IMR-90 (cell line): Measurements from ENCODE around the gene ARHGAP12. TPM values are rescaled to one million over a fixed set of nuclear protein-coding genes. Genes with fewer than 3 reads are reported as not detected.

Source experiments
- ATAC-seq: fragments of 200-7000 bp; cut with Tn5 transposase; 2 replicates; pipeline ENCODE4 v1.9.1; 2020; ENCODE audit warnings: low read depth, mild to moderate bottlenecking, moderate library complexity
- BruUV-seq: library from RNA; stranded (reverse); fragments of 400-500 nt; replicated peaks from 2 replicates; lab custom pipeline; 2021; lab: Mats Ljungman, UMichigan
- CTCF ChIA-PET: fragments of 300-600 bp; formaldehyde crosslinking; extraction: SDS; loops from one replicate; lab custom pipeline; 2021; ENCODE audit warnings: antibody characterized with exemption; lab: Yijun Ruan, JAX
- POLR2A ChIA-PET: fragments of 300-600 bp; sonication (Branson Sonifier 250); formaldehyde crosslinking; loops from one replicate; lab custom pipeline; 2022; ENCODE audit warnings: antibody characterized with exemption; ENCODE audit not compliant: unreplicated experiment; lab: Charles Lee
- DNase-seq: peaks from one replicate; pipeline ENCODE4 v3.0.0; 2013
- H2AFZ ChIP-seq: replicated peaks from 2 replicates; pipeline ENCODE3; 2013; ENCODE audit warnings: low read length, mild to moderate bottlenecking; ENCODE audit not compliant: poor library complexity
- H2AK5ac ChIP-seq: 2 replicates; pipeline ENCODE4 v1.6.1; 2013; ENCODE audit warnings: low read depth, low read length, inconsistent platforms
- H2AK9ac ChIP-seq: replicated peaks from 2 replicates; pipeline ENCODE3; 2013; ENCODE audit warnings: mild to moderate bottlenecking, low read depth, low read length, moderate library complexity; ENCODE audit not compliant: poor library complexity
- H2BK120ac ChIP-seq: 2 replicates; pipeline ENCODE4 v1.6.1; 2013; ENCODE audit warnings: low read depth, low read length, inconsistent platforms
- H2BK15ac ChIP-seq: 3 replicates; pipeline ENCODE4 v1.6.1; 2013; ENCODE audit warnings: low read depth, low read length, inconsistent platforms
- H2BK20ac ChIP-seq: 2 replicates; pipeline ENCODE4 v1.6.1; 2013; ENCODE audit warnings: low read depth, mild to moderate bottlenecking, inconsistent platforms, low read length, moderate library complexity
- H2BK5ac ChIP-seq: 2 replicates; pipeline ENCODE4 v1.6.1; 2013; ENCODE audit warnings: mild to moderate bottlenecking, low read depth, low read length, inconsistent platforms; ENCODE audit not compliant: poor library complexity, severe bottlenecking
- H3K14ac ChIP-seq: replicated peaks from 2 replicates; pipeline ENCODE4 v1.6.1; 2013; ENCODE audit warnings: low read depth, low read length, inconsistent platforms
- H3K18ac ChIP-seq: 2 replicates; pipeline ENCODE4 v1.6.1; 2013; ENCODE audit warnings: low read depth, low read length, control low read depth
- H3K23ac ChIP-seq: 2 replicates; pipeline ENCODE4 v1.6.1; 2013; ENCODE audit warnings: low read depth, low read length, inconsistent platforms
- H3K27ac ChIP-seq: 2 replicates; pipeline ENCODE4 v1.5.1; 2013; ENCODE audit warnings: mild to moderate bottlenecking, control low read depth, low read length; ENCODE audit not compliant: insufficient read depth
- H3K27me3 ChIP-seq: 2 replicates; pipeline ENCODE4 v1.6.1; 2013; ENCODE audit warnings: low read length; ENCODE audit not compliant: control insufficient read depth, insufficient read depth
- H3K36me3 ChIP-seq: 2 replicates; pipeline ENCODE4 v1.6.1; 2013; ENCODE audit warnings: low read length, mixed read lengths; ENCODE audit not compliant: control insufficient read depth, insufficient read depth
- H3K4ac ChIP-seq: 2 replicates; pipeline ENCODE4 v1.6.1; 2013; ENCODE audit warnings: low read depth, low read length, inconsistent platforms
- H3K4me1 ChIP-seq: 2 replicates; pipeline ENCODE4 v1.6.1; 2013; ENCODE audit warnings: low read length, mixed read lengths; ENCODE audit not compliant: control insufficient read depth, insufficient read depth
- H3K4me2 ChIP-seq: 2 replicates; pipeline ENCODE4 v1.6.1; 2013; ENCODE audit warnings: low read depth, mild to moderate bottlenecking, control low read depth, low read length, moderate library complexity
- H3K4me3 ChIP-seq: 2 replicates; pipeline ENCODE4 v1.5.1; 2013; ENCODE audit warnings: low read depth, mild to moderate bottlenecking, control low read depth, low read length, moderate library complexity; ENCODE audit not compliant: insufficient read depth
- H3K56ac ChIP-seq: 2 replicates; pipeline ENCODE4 v1.6.1; 2013; ENCODE audit warnings: low read length, inconsistent platforms; ENCODE audit not compliant: insufficient read depth; ENCODE audit errors: extremely low read depth
- H3K79me1 ChIP-seq, 2 experiments: 2 replicates each; pipeline ENCODE4 v1.6.1; 2013; ENCODE audit warnings: low read length in 2 of 2, inconsistent platforms in 1 of 2, low read depth in 1 of 2
- H3K9ac ChIP-seq: 2 replicates; pipeline ENCODE4 v1.6.1; 2013; ENCODE audit warnings: low read depth, low read length, control low read depth
- H3K9me1 ChIP-seq: 2 replicates; pipeline ENCODE4 v1.6.1; 2013; ENCODE audit warnings: low read length, inconsistent platforms; ENCODE audit not compliant: insufficient read depth
- H3K9me3 ChIP-seq: 2 replicates; pipeline ENCODE4 v1.6.1; 2013; ENCODE audit warnings: low read length; ENCODE audit not compliant: control insufficient read depth, insufficient read depth
- H4K20me1 ChIP-seq: 2 replicates; pipeline ENCODE4 v1.6.1; 2013; ENCODE audit warnings: low read length, inconsistent platforms; ENCODE audit not compliant: insufficient read depth
- H4K5ac ChIP-seq: 2 replicates; pipeline ENCODE4 v1.6.1; 2013; ENCODE audit warnings: mild to moderate bottlenecking, low read depth, low read length, control low read depth
- H4K8ac ChIP-seq, 2 experiments: 2 replicates each; pipeline ENCODE4 v1.6.1; 2013; ENCODE audit warnings: low read depth in 2 of 2, low read length in 2 of 2, control low read depth in 1 of 2, inconsistent platforms in 1 of 2
- H4K91ac ChIP-seq: 2 replicates; pipeline ENCODE4 v1.6.1; 2013; ENCODE audit warnings: low read depth, low read length, inconsistent platforms; ENCODE audit not compliant: insufficient read depth
- BHLHE40 ChIP-seq: fragments of 150-350 bp; IDR thresholded peaks from 2 replicates; pipeline ENCODE4 v1.6.1; 2016; ENCODE audit warnings: mild to moderate bottlenecking, low read depth, low read length
- CEBPB ChIP-seq: IDR thresholded peaks from 2 replicates; pipeline ENCODE4 v1.6.1; 2012; ENCODE audit warnings: low read depth, low read length, improper control_type of control experiment
- FOS ChIP-seq: fragments of 150-350 bp; IDR thresholded peaks from 2 replicates; pipeline ENCODE4 v1.6.1; 2016; ENCODE audit warnings: low read depth, low read length
- MAFK ChIP-seq: IDR thresholded peaks from 2 replicates; pipeline ENCODE4 v1.6.1; 2012; ENCODE audit warnings: low read depth, low read length, improper control_type of control experiment
- MXI1 ChIP-seq: IDR thresholded peaks from 2 replicates; pipeline ENCODE4 v1.6.1; 2012; ENCODE audit warnings: low read depth, mild to moderate bottlenecking, low read length, moderate library complexity, borderline replicate concordance
- NFE2L2 ChIP-seq: fragments of 150-350 bp; IDR thresholded peaks from 2 replicates; pipeline ENCODE4 v1.6.1; 2016; ENCODE audit warnings: low read depth, mild to moderate bottlenecking, low read length
- POLR2A ChIP-seq: IDR thresholded peaks from 2 replicates; pipeline ENCODE4 v1.6.1; 2012; ENCODE audit warnings: mild to moderate bottlenecking, low read depth, low read length
- RAD21 ChIP-seq: IDR thresholded peaks from 2 replicates; pipeline ENCODE4 v1.6.1; 2012; ENCODE audit warnings: low read length, improper control_type of control experiment
- RCOR1 ChIP-seq: IDR thresholded peaks from 2 replicates; pipeline ENCODE4 v1.6.1; 2012; ENCODE audit warnings: mild to moderate bottlenecking, low read length, improper control_type of control experiment; ENCODE audit not compliant: insufficient replicate concordance
- SMC3 ChIP-seq: fragments of 150-350 bp; IDR thresholded peaks from 2 replicates; pipeline ENCODE4 v1.6.1; 2016; ENCODE audit warnings: low read depth, mild to moderate bottlenecking, antibody characterized with exemption, low read length, moderate library complexity
- USF2 ChIP-seq: fragments of 150-350 bp; IDR thresholded peaks from 2 replicates; pipeline ENCODE4 v1.6.1; 2017; ENCODE audit warnings: mild to moderate bottlenecking, antibody characterized with exemption, low read length, low read depth
- WGBS, 2 experiments: methylation state at CpG; one replicate each; pipeline versions ENCODE4 v1.1.5 to v1.1.7; 2013; ENCODE audit warnings: missing lambda C conversion rate in 2 of 2; ENCODE audit not compliant: insufficient read length in 1 of 2; ENCODE audit errors: extremely low coverage in 2 of 2; 5-methylcytosine and 5-hydroxymethylcytosine counted together
- dilution Hi-C: fragments of 300-500 bp; cut with HindIII; formaldehyde crosslinking; loops from one replicate; pipeline ENCODE4 v1.14.3; 2018; ENCODE audit warnings: low sequenced_read_pairs; ENCODE audit not compliant: unreplicated experiment
- in situ Hi-C: fragments of 300-500 bp; cut with MboI; formaldehyde crosslinking; loops from 3 replicates; pipeline ENCODE4 v1.14.3; 2019; ENCODE audit warnings: low sequenced_read_pairs, inconsistent platforms, mixed read lengths
- intact Hi-C: fragments of 100-400 bp; cut with micrococcal nuclease; formaldehyde crosslinking; loops from 2 replicates; pipeline ENCODE4 v1.10.0; 2022
- polyA plus RNA-seq, 3 experiments: library from polyadenylated mRNA; depleted of rRNA; stranded (reverse); fragments of >200 nt; gene quantifications; 2 replicates each; pipeline ENCODE4 v1.2.3, GENCODE V29; 2012; ENCODE audit warnings: low replicate concordance in 1 of 3
- total RNA-seq: library from RNA; depleted of rRNA; stranded (reverse); fragments of >200 nt; gene quantifications from 2 replicates; pipeline ENCODE4 v1.2.3, GENCODE V29; 2012
- TF ChIP-seq, protein P1 (sequence below): fragments of 150-350 bp; IDR thresholded peaks from 2 replicates; pipeline ENCODE4 v1.6.1; 2016; ENCODE audit warnings: low read depth, mild to moderate bottlenecking, low read length, moderate library complexity, borderline replicate concordance
- TF ChIP-seq, protein P2 (sequence below): conservative IDR thresholded peaks from 2 replicates; pipeline ENCODE4 v1.5.1; 2012; ENCODE audit warnings: mild to moderate bottlenecking, low read depth, low read length, improper control_type of control experiment

ARHGAP12 gene
- total and polyA plus RNA-seq, 2 of the 4 experiments (the other 2 are of a cell fraction), result 9.0 to 28.5 TPM

GRCh38 chr10:31770307-31770902 is 158.2 kb downstream of the ARHGAP12 start:
- H3K27ac ChIP-seq, result peak overlapping the region; percentile 58; the same call in 1 of the 2 replicates
- H2AK9ac ChIP-seq, result no peak overlapping the region
- no peaks in the 10 kb centered on the region for H3K9me3 ChIP-seq
- H2AFZ ChIP-seq, result no peak overlapping the region
- no peak overlapping the region for H3K4me3 ChIP-seq
- H2BK15ac ChIP-seq, result peak overlapping the region; percentile 83; the same call in 2 of the 3 replicates
- WGBS, 2 experiments, result no CpG with 5 or more reads among the region's 8 CpGs
- peak overlapping the region; percentile 11; the same call in 1 of the 2 replicates for H3K18ac ChIP-seq
- H2AK5ac ChIP-seq, result peak overlapping the region; percentile 66; the same call in 1 of the 2 replicates
- in situ Hi-C loops, result no loop called here
- peak overlapping the region; percentile 91 for H2BK120ac ChIP-seq
- CTCF ChIA-PET, result interaction anchor here (1.2 kb wide), 1 partner anchor 9 kb away, joined by 3 read pairs; no protein-coding TSS in a partner anchor
- H2BK20ac ChIP-seq, result peak overlapping the region; percentile 86
- no peak overlapping the region for H3K23ac ChIP-seq
- POLR2A ChIA-PET, result no interaction called here
- peak overlapping the region; percentile 78 for H3K4ac ChIP-seq
- peak overlapping the region; percentile 73 for H2BK5ac ChIP-seq
- H3K79me1 ChIP-seq, result no peaks in the 10 kb centered on the region
- no peak overlapping the region for H3K9ac ChIP-seq
- H3K4me1 ChIP-seq, result peaks cover 13% of the 10 kb centered on the region
- DNase-seq (no peak), ATAC-seq (no peak)
- H3K9me1 ChIP-seq, result peaks cover 16% of the 10 kb centered on the region
- no peak for TF ChIP-seq NFE2L2
- TF ChIP-seq MAFK, result no peak
- TF ChIP-seq, protein P1, sequence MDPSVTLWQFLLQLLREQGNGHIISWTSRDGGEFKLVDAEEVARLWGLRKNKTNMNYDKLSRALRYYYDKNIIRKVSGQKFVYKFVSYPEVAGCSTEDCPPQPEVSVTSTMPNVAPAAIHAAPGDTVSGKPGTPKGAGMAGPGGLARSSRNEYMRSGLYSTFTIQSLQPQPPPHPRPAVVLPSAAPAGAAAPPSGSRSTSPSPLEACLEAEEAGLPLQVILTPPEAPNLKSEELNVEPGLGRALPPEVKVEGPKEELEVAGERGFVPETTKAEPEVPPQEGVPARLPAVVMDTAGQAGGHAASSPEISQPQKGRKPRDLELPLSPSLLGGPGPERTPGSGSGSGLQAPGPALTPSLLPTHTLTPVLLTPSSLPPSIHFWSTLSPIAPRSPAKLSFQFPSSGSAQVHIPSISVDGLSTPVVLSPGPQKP, result no peak
- no peak for TF ChIP-seq RCOR1
- no peak for TF ChIP-seq CEBPB
- TF ChIP-seq, protein P2, sequence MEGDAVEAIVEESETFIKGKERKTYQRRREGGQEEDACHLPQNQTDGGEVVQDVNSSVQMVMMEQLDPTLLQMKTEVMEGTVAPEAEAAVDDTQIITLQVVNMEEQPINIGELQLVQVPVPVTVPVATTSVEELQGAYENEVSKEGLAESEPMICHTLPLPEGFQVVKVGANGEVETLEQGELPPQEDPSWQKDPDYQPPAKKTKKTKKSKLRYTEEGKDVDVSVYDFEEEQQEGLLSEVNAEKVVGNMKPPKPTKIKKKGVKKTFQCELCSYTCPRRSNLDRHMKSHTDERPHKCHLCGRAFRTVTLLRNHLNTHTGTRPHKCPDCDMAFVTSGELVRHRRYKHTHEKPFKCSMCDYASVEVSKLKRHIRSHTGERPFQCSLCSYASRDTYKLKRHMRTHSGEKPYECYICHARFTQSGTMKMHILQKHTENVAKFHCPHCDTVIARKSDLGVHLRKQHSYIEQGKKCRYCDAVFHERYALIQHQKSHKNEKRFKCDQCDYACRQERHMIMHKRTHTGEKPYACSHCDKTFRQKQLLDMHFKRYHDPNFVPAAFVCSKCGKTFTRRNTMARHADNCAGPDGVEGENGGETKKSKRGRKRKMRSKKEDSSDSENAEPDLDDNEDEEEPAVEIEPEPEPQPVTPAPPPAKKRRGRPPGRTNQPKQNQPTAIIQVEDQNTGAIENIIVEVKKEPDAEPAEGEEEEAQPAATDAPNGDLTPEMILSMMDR, result peak; percentile 37
- no peak for TF ChIP-seq MXI1
- TF ChIP-seq RAD21, result peak; percentile 49
- no peak for TF ChIP-seq FOS
- no peak for TF ChIP-seq USF2
- TF ChIP-seq BHLHE40, result no peak
- TF ChIP-seq POLR2A, result no peak
- TF ChIP-seq SMC3, result no peak; the same call in 1 of the 2 replicates
- no TSS peak for BruUV-seq
- intact Hi-C loops, result no loop called here
- H4K5ac ChIP-seq, result peak overlapping the region; percentile 20; the same call in 1 of the 2 replicates
- 0 out of 2 replicates have a peak, but pooled peaks cover 2% of the 10 kb centered on the region for H4K20me1 ChIP-seq
- no peak overlapping the region for H3K14ac ChIP-seq
- no peaks in the 10 kb centered on the region for H3K36me3 ChIP-seq
- peak overlapping the region; percentile 59 to 60; a peak in 3 of 4 replicates for H4K8ac ChIP-seq
- dilution Hi-C loops, result no loop called here
- H4K91ac ChIP-seq, result peak overlapping the region; percentile 63
- H3K4me2 ChIP-seq, result no peak overlapping the region
- H3K56ac ChIP-seq, result no peak overlapping the region
- H3K27me3 ChIP-seq, result no peaks in the 10 kb centered on the region
